Measurements from ENCODE around the gene TTC16.
"Not testable (repeated sequence)": the region's sequence is repeated elsewhere in the genome, so short reads cannot be mapped to it uniquely, and the experiment has no call there.

The TTC16 gene

GRCh38 chr9:127768698-127769097 is 52.8 kb downstream of the TTC16 start:
- DNase-seq: no peak

- no peak for DNase-seq
These were observed 53.2 kb downstream of the TTC16 start for GRCh38 chr9:127769101-127769500.

- no peak for DNase-seq
These were observed 54.2 kb downstream of the TTC16 start for GRCh38 chr9:127769929-127770582.

- no peak for DNase-seq
These were observed 54.7 kb downstream of the TTC16 start for GRCh38 chr9:127770583-127770904.

GRCh38 chr9:127770905-127771569 is 55.2 kb downstream of the TTC16 start:
- peak; percentile 97 for DNase-seq

GRCh38 chr9:127771570-127772189 is 55.8 kb downstream of the TTC16 start:
- no peak for DNase-seq

GRCh38 chr9:127772603-127773002 is 56.7 kb downstream of the TTC16 start:
- DNase-seq: no peak

GRCh38 chr9:127773272-127773671 is 57.4 kb downstream of the TTC16 start:
- DNase-seq: no peak

- no peak for DNase-seq
These were observed 58.1 kb downstream of the TTC16 start for GRCh38 chr9:127773981-127774380.

GRCh38 chr9:127776195-127776923 is 60.5 kb downstream of the TTC16 start:
- no peak for DNase-seq

- no peak for DNase-seq
These were observed 61.0 kb downstream of the TTC16 start for GRCh38 chr9:127776924-127777289.

GRCh38 chr9:127777368-127777980 is 61.6 kb downstream of the TTC16 start:
- DNase-seq: no peak

- no peak for DNase-seq
These were observed 62.6 kb downstream of the TTC16 start, which contains the start of gene SH2D3C for GRCh38 chr9:127778280-127779135. TSS of gene SH2D3C (minus strand) at chr9:127778666. CDS start at chr9:127778627, 39 bp downstream.

GRCh38 chr9:127779136-127779981 is 63.5 kb downstream of the TTC16 start:
- DNase-seq: no peak

- no peak for DNase-seq
These were observed 64.4 kb downstream of the TTC16 start for GRCh38 chr9:127780126-127780885.

- DNase-seq: not testable (repeated sequence)
These were observed 65.0 kb downstream of the TTC16 start for GRCh38 chr9:127780909-127781308.

All from fibroblast of skin of abdomen (primary cell).